Endothelial cell (in vitro differentiated cells): ENCODE data around the gene FGGY. TPM values are rescaled to one million over a fixed set of nuclear protein-coding genes. Genes with fewer than 3 reads are reported as not detected.
A peak's percentile ranks its signal among the peaks of the same experiment; 100 is the strongest.

Source experiments
- DNase-seq: peaks from one replicate; pipeline ENCODE4 v3.0.0; 2021; ENCODE audit warnings: low spot score
- H3K27ac Mint-ChIP-seq: one replicate; pipeline ENCODE4 v1.8.0; 2021; ENCODE audit warnings: mixed read lengths, inconsistent platforms; ENCODE audit not compliant: unreplicated experiment
- H3K27me3 Mint-ChIP-seq: one replicate; pipeline ENCODE4 v1.8.0; 2021; ENCODE audit warnings: mild to moderate bottlenecking, moderate library complexity, mixed read lengths, inconsistent platforms; ENCODE audit not compliant: unreplicated experiment
- H3K36me3 Mint-ChIP-seq: one replicate; pipeline ENCODE4 v1.8.0; 2021; ENCODE audit warnings: mild to moderate bottlenecking, low read depth, mixed read lengths, inconsistent platforms; ENCODE audit not compliant: unreplicated experiment
- H3K4me1 Mint-ChIP-seq: one replicate; pipeline ENCODE4 v1.8.0; 2021; ENCODE audit warnings: mild to moderate bottlenecking, mixed read lengths, inconsistent platforms; ENCODE audit not compliant: unreplicated experiment
- H3K4me3 Mint-ChIP-seq: one replicate; pipeline ENCODE4 v1.8.0; 2021; ENCODE audit warnings: mild to moderate bottlenecking, mixed read lengths, inconsistent platforms; ENCODE audit not compliant: unreplicated experiment
- H3K9me3 Mint-ChIP-seq: one replicate; pipeline ENCODE4 v1.8.0; 2021; ENCODE audit warnings: mixed read lengths, inconsistent platforms; ENCODE audit not compliant: unreplicated experiment
- total RNA-seq: library from RNA; stranded (reverse); fragmentation: NEBNext Ultra II Directional; extraction: Animal tissue kit (Norgen Biotek cat#: 25700); gene quantifications from one replicate; pipeline ENCODE4 v1.2.1, GENCODE V29; 2021; ENCODE audit not compliant: unreplicated experiment
- TF ChIP-seq, protein P1 (sequence below): fragments of 200-600 bp; sonication (generic); IDR thresholded peaks from one replicate; pipeline ENCODE4 v1.5.0; 2021; ENCODE audit warnings: antibody characterized with exemption; ENCODE audit not compliant: unreplicated experiment

Gene FGGY
- total RNA-seq, 1 donor from 2014 or later = 41.2 TPM

DNA sequence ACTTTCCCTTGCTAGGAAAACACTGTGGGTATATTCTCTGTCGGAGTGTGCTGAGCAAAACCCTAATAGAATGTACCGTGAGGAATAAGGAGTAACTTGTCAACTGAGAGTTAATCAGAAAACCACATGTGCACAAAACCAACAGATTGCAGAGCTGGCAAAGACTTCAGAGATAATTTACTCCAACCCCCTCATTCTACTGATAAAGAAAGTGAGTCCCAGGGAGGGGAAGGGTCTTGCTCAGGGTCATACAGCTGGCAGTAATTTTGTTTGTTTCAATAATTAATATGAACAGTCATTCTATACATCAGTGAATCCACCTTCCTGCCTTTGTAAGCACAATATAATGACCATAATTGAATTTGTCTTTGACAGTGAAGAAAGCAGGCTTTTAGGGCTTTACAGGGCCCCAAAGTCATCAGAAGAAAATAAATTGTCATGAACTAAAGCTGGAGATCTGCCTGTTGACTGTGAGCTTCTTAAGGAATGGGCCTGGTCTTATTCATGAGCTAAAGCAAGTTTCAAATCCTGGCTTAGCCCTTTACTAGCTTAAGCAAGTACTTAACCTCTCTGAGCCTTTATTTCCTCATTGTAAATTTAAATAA is 450.6 kb downstream of the FGGY start:
- TF ChIP-seq, protein P1, sequence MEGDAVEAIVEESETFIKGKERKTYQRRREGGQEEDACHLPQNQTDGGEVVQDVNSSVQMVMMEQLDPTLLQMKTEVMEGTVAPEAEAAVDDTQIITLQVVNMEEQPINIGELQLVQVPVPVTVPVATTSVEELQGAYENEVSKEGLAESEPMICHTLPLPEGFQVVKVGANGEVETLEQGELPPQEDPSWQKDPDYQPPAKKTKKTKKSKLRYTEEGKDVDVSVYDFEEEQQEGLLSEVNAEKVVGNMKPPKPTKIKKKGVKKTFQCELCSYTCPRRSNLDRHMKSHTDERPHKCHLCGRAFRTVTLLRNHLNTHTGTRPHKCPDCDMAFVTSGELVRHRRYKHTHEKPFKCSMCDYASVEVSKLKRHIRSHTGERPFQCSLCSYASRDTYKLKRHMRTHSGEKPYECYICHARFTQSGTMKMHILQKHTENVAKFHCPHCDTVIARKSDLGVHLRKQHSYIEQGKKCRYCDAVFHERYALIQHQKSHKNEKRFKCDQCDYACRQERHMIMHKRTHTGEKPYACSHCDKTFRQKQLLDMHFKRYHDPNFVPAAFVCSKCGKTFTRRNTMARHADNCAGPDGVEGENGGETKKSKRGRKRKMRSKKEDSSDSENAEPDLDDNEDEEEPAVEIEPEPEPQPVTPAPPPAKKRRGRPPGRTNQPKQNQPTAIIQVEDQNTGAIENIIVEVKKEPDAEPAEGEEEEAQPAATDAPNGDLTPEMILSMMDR = no peak
- Mint-ChIP-seq H3K27ac (no peak overlapping the region), H3K4me3 (no peak overlapping the region), H3K27me3 (no peaks in the 10 kb centered on the region), H3K36me3 (no peaks in the 10 kb centered on the region), H3K4me1 (peaks cover 35% of the 10 kb centered on the region), H3K9me3 (no peaks in the 10 kb centered on the region)
- no peak for DNase-seq

DNA sequence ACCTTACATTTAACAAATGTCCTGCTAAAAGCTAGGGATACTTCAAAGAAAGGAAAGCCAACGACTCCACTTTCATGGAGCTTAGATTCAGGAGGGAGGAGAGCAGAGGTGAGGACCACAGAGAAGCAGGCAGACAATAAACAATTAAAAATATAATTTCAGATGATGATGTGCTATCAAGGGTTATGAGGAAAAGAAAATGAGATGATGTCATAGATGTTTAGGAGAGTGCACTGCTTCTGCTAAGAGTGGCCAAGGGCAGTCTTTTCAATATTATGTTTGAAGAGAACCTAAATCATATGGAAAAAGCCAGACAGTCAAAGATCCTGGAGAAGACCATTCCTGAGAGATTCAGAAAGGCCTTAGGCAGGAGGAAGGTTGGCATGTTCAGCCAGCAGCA is 451.2 kb downstream of the FGGY start:
- peaks cover 29% of the 10 kb centered on the region for H3K4me1 Mint-ChIP-seq

DNA sequence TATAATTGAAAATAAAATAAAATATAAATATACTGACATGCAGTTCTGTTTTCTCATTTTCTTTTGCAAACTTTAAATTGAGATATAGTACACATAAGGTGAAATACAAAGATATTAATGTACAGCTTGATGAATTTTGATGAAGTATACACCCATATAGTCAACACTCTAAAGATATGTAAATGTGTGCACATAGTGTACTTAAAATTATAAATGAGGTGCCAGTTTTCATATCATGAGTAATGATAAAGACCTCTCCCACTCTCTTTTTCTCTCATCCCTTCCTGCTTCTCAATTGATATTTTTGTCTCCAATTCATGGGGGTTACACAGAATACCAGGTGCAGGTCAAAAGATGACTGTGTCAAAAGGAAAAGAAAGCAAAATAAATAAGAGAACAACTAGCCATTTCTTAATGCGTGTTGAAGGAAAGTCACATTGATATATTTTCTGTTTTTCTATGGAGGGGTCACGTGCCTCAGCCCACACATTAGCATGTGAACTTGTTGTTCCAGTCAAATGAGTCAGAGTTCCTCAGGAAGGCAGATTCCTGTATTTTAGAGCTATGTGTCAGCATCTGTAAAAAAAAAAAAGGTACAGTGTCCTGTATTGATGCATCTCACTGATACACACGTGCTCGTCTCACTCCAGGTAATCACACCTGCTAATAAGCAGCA is 453.6 kb downstream of the FGGY start:
- Mint-ChIP-seq H3K4me1 (peaks cover 14% of the 10 kb centered on the region), H3K36me3 (peaks cover 4% of the 10 kb centered on the region), H3K4me3 (no peak overlapping the region), H3K27ac (peak overlapping the region; percentile 50), H3K27me3 (peaks cover 3% of the 10 kb centered on the region), H3K9me3 (no peaks in the 10 kb centered on the region)
- TF ChIP-seq, protein P1 = no peak
- DNase-seq = no peak

More for the DNA sequence above, 451.2 kb downstream of the FGGY start:
- H3K27ac Mint-ChIP-seq = no peak overlapping the region
- H3K9me3 Mint-ChIP-seq = no peaks in the 10 kb centered on the region
- no peak for DNase-seq
- H3K4me3 Mint-ChIP-seq = no peak overlapping the region
- H3K27me3 Mint-ChIP-seq = no peaks in the 10 kb centered on the region
- H3K36me3 Mint-ChIP-seq = no peaks in the 10 kb centered on the region
- TF ChIP-seq, protein P1 = no peak

DNA sequence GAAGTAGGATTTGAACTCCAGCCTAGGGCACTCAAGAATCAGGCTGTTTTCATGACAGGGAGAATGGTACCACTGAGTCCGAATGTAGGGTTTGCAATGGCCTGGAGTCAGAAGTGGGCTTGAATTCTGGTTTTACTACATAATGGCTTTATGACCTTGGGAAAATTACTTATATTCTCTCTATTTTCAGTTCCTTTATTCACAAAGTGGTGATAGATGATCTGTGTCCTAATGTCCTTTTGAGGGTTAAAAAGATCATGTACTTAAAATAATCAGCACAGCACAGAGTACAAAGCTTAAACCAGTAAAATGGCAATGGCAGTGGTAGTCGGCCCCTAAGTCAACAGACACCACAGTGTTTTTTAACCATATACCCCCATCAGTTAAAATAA is 454.1 kb downstream of the FGGY start:
- no peaks in the 10 kb centered on the region for H3K9me3 Mint-ChIP-seq
- no peak overlapping the region for H3K27ac Mint-ChIP-seq
- H3K27me3 Mint-ChIP-seq = peaks cover 3% of the 10 kb centered on the region
- no peak overlapping the region for H3K4me3 Mint-ChIP-seq
- H3K4me1 Mint-ChIP-seq = peaks cover 12% of the 10 kb centered on the region
- TF ChIP-seq, protein P1 = no peak
- no peak for DNase-seq
- H3K36me3 Mint-ChIP-seq = peaks cover 4% of the 10 kb centered on the region

DNA sequence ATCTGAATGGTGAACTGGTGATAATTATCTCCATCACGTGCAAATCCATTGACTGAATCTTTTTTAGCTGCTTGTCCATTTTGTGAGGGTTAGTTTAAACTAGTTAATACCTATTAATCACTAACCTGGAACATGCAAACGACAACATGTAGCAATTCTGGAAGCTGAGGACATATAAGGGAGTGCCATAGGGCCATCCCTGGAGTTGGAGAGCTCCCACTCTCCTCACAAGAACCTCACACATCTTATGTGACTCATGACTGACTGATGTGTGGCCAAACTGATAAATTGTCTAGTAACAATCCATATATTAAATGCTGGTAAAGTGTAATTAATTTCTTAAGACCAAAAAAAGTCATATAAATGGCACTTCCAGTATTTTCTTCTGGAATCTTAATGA is 454.9 kb downstream of the FGGY start:
- Mint-ChIP-seq H3K36me3 (peaks cover 4% of the 10 kb centered on the region), H3K4me1 (peaks cover 12% of the 10 kb centered on the region), H3K9me3 (no peaks in the 10 kb centered on the region), H3K4me3 (no peak overlapping the region), H3K27me3 (peaks cover 3% of the 10 kb centered on the region), H3K27ac (no peak overlapping the region)
- TF ChIP-seq, protein P1 = no peak
- no peak for DNase-seq
